Fibroblast of mammary gland (primary cell): ENCODE data around the gene NDUFB2.
A peak's percentile ranks its signal among the peaks of the same experiment; 100 is the strongest.

Experiments
- DNase-seq: peaks from one replicate; pipeline ENCODE4 v3.0.0-alpha.2; 2010; ENCODE audit warnings: low read depth
- H3K4me3 ChIP-seq: 2 replicates; pipeline ENCODE4 v1.5.1; 2011; ENCODE audit warnings: low read depth, mild to moderate bottlenecking, low read length, moderate library complexity; ENCODE audit not compliant: control insufficient read depth
- TF ChIP-seq, protein P1 (sequence below): conservative IDR thresholded peaks from 2 replicates; pipeline ENCODE4 v1.5.1; 2011; ENCODE audit warnings: low read depth, low read length, inconsistent platforms; ENCODE audit not compliant: control insufficient read depth, insufficient read depth

Gene NDUFB2

DNA sequence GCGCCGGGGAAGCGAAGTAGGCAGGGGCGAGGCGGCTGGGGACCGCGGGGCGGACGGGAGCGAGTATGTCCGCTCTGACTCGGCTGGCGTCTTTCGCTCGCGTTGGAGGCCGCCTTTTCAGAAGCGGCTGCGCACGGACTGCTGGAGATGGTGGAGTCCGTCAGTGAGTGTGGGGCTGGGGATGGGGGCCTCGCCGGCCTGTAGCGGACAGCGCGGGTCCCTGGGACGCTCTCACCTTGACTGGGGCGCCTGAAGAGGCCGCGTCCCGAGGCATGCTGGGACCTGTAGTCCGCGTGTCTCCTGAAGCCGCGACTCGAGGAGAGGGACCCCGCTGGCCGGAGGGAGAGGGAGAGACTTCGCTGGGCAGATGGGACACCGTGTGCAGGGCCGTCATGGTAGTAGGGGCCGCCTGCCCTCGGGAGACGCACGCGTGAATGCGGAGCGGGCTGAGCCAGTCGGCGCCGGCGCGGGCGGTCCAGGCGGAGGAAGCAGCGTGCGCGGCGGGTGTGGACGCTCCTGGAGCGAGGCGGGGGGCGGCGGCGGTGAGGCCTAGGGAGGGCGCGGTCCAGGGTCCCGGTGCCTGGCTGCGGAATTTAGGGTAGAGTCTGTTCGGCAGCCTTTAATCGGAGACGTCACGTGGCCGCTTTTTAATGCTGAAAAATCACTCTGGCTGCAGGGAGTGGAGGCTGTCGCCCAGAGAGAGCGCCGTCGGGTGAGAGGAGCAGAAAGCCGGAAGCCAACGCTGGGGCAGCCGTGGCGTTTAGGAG is at the start of gene NDUFB2:
TSS of gene NDUFB2 (plus strand) at position 29 of the 767 bp plus-strand sequence. CDS start at position 66, 37 bp downstream.
- TF ChIP-seq, protein P1, sequence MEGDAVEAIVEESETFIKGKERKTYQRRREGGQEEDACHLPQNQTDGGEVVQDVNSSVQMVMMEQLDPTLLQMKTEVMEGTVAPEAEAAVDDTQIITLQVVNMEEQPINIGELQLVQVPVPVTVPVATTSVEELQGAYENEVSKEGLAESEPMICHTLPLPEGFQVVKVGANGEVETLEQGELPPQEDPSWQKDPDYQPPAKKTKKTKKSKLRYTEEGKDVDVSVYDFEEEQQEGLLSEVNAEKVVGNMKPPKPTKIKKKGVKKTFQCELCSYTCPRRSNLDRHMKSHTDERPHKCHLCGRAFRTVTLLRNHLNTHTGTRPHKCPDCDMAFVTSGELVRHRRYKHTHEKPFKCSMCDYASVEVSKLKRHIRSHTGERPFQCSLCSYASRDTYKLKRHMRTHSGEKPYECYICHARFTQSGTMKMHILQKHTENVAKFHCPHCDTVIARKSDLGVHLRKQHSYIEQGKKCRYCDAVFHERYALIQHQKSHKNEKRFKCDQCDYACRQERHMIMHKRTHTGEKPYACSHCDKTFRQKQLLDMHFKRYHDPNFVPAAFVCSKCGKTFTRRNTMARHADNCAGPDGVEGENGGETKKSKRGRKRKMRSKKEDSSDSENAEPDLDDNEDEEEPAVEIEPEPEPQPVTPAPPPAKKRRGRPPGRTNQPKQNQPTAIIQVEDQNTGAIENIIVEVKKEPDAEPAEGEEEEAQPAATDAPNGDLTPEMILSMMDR: no peak
- H3K4me3 ChIP-seq: peak within 1 kb of the TSS; percentile 87
- DNase-seq: peak; percentile 71

- DNase-seq: no peak
- TF ChIP-seq, protein P1: peak; percentile 60
- no peak overlapping the region for H3K4me3 ChIP-seq
These were observed 49.4 kb upstream of the NDUFB2 start for GRCh38 chr7:140646931-140647647.

DNA sequence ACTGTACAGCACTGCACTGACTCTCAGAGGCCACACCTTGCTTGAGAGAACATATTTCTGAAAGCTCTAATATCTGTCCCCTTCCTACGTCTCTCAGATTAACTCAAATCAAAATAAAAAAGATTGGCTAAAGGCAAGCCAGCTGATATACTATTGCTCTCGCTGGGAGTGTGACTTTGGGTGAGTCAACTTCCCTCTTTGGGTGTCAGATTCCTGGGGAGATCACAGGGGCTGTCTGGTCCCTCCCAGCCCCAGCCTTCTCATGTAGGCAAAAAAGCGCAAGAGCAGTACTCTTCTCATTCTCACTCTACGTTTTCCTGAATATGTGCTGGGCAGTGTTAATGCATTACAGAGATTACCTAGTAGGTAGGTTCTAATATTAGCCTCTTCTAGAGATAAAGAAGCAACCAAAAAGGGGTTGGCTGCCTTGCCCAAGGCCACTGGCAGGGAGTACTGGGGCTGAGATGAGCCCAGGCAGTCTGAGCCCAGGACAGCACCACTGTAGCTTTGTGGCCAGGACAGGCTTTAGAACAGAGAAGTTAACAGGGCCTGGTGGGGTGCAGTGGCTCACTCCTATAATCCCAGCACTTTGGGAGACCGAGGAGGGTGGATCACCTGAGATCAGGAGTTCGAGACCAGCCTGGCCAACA is 46.8 kb upstream of the NDUFB2 start:
- H3K4me3 ChIP-seq: no peak overlapping the region
- TF ChIP-seq, protein P1: no peak
- no peak for DNase-seq

DNA sequence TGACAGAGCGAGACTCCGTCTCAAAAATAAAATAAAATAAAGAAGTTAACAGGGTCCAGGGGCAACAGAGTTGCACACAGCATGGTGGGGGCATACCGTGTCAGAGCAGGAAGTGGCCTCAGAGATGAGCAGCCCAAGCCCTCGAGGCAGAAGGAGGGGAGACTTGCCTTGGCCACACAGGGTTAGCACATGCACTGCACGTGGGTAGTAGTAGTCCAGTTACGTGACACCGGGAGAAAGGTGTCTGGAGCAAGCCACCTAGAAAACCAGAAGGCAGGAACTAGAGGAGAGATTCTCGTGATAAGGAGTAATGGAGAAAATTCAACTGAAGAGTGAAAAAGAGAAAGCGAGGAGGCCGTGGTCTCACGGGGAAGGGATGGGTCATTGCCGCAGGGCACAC is 46.1 kb upstream of the NDUFB2 start:
- no peak for DNase-seq
- H3K4me3 ChIP-seq: no peak overlapping the region
- TF ChIP-seq, protein P1: no peak

DNA sequence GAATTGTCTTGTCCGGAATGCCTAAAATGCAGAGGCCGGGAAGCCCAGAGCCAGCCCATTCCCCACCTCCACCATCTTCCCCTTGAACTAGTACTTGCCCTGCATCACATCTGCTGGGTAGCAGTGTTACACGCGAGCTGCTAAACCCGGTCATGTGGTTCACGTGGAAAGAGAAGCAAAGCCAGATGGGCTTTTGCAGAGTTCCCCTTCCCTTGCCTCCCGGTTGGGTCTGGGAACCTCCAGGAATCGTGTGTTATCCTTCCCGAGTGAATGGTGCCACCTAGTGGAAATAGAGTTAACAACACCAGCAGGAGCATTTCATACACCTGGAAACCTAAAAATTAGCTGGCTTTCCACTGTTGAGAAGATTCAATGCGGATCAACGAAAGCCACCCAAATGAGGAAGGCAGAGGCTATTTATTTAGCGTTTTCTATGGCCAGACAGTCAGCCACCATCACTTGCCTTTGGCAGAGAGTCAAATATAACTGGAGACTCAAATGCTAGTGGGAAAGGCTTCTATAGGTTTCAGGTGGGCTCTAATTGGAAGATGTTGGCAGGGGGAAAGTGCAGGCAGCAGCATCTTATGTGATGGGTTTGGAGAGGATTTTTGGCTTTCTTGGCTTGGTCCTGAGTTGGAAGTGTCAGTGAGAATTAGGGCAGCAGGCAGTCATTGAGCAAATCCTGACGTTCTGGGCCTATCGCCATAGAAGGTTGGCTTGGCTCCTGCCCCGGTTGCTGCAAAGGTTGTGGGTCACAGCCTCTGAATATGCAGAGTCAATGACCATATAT is 43.0 kb upstream of the NDUFB2 start:
- TF ChIP-seq, protein P1: peak; percentile 92
- no peak overlapping the region for H3K4me3 ChIP-seq
- peak; percentile 77 for DNase-seq

DNA sequence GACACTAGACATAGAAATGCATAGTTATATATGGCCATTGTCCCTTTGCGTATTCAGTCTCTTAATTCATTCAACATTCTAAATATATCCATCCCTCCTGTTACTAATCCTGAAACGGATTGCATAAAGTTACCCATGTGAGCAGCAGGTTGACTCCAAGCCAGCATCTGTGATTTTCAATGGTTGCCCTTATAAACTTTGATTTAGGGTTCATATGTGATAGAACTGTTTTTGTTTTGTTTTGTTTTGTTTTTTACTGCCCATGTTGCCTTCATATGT is 42.5 kb upstream of the NDUFB2 start:
- H3K4me3 ChIP-seq: no peak overlapping the region
- TF ChIP-seq, protein P1: no peak
- DNase-seq: no peak
